ENCODE measurements around the gene SLC12A3.

GRCh38 chr16:56841233-56841632 lies 23.8 kb upstream of the SLC12A3 start:
- no peak for TF ChIP-seq CTCF (IDR thresholded peaks at IDR 0.05)
- TF ChIP-seq POLR2A (IDR thresholded peaks at IDR 0.05; ENCODE audit: low read depth), result no peak
- TF ChIP-seq EP300 (IDR thresholded peaks at IDR 0.05), result no peak
- TF ChIP-seq POLR2AphosphoS5 (IDR thresholded peaks at IDR 0.05), result no peak

Measured in esophagus muscularis mucosa (tissue), 4 donors.